Fibroblast of lung (primary cell): ENCODE results near the gene VWA2. TPM values are rescaled to one million over a fixed set of nuclear protein-coding genes. Genes with fewer than 3 reads are reported as not detected.

Source experiments
- DNase-seq, 2 donors: peaks; one replicate each; pipeline versions ENCODE4 v3.0.0 to v3.0.0-alpha.2; 2010; ENCODE audit warnings: low read depth in 2 of 2
- H2AFZ ChIP-seq: 2 replicates; pipeline ENCODE4 v1.5.1; 2012; ENCODE audit warnings: low read length, control low read depth, inconsistent platforms
- H3K27ac ChIP-seq: 2 replicates; pipeline ENCODE4 v1.5.1; 2011; ENCODE audit warnings: low read length, control low read depth; ENCODE audit not compliant: insufficient read depth
- H3K27me3 ChIP-seq: 2 replicates; pipeline ENCODE4 v1.5.1; 2011; ENCODE audit warnings: mild to moderate bottlenecking, low read length; ENCODE audit not compliant: control insufficient read depth, insufficient read depth
- H3K36me3 ChIP-seq: 2 replicates; pipeline ENCODE4 v1.5.1; 2011; ENCODE audit warnings: low read length; ENCODE audit not compliant: control insufficient read depth, insufficient read depth
- H3K4me1 ChIP-seq: 2 replicates; pipeline ENCODE4 v1.5.1; 2011; ENCODE audit warnings: low read length; ENCODE audit not compliant: control insufficient read depth, insufficient read depth; ENCODE audit errors: extremely low read depth
- H3K4me2 ChIP-seq: 2 replicates; pipeline ENCODE4 v1.5.1; 2011; ENCODE audit warnings: low read length, control low read depth; ENCODE audit not compliant: insufficient read depth; ENCODE audit errors: extremely low read depth
- H3K4me3 ChIP-seq, 4 experiments: fragments of 200-600 bp in 1 of 4; sonication (generic) in 1 of 4; replicated peaks in 1 of 4; 2 replicates each; pipeline ENCODE4 v1.5.1; 2011 to 2016; ENCODE audit warnings: low read length in 4 of 4, low read depth in 3 of 4, mild to moderate bottlenecking in 3 of 4, control low read depth in 2 of 4, inconsistent platforms in 1 of 4, mixed read lengths in 1 of 4; ENCODE audit not compliant: insufficient read depth in 1 of 4; ENCODE audit errors: control extremely low read depth in 1 of 4
- H3K79me2 ChIP-seq: 2 replicates; pipeline ENCODE4 v1.5.1; 2012; ENCODE audit warnings: mild to moderate bottlenecking, low read length, inconsistent platforms; ENCODE audit not compliant: control insufficient read depth, insufficient read depth
- H3K9ac ChIP-seq: 2 replicates; pipeline ENCODE4 v1.5.1; 2011; ENCODE audit warnings: mild to moderate bottlenecking, low read length, control low read depth; ENCODE audit not compliant: insufficient read depth
- H3K9me3 ChIP-seq: 2 replicates; pipeline ENCODE4 v1.5.1; 2012; ENCODE audit warnings: low read depth, low read length; ENCODE audit not compliant: control insufficient read depth, insufficient read depth
- H4K20me1 ChIP-seq: 2 replicates; pipeline ENCODE4 v1.5.1; 2011; ENCODE audit warnings: low read length; ENCODE audit not compliant: control insufficient read depth, insufficient read depth; ENCODE audit errors: extremely low read depth
- CTCF ChIP-seq, 2 donors: IDR thresholded peaks in 1 of 2; conservative IDR thresholded peaks in 1 of 2; 1 replicate in 1 of 2; 2 replicates in 1 of 2; pipeline ENCODE4 v1.5.1; 2011 to 2012; ENCODE audit warnings: low read length in 2 of 2, control low read depth in 1 of 2, inconsistent platforms in 1 of 2, low read depth in 1 of 2, mild to moderate bottlenecking in 1 of 2
- EZH2 ChIP-seq: IDR thresholded peaks from 2 replicates; pipeline ENCODE4 v1.5.1; 2012; ENCODE audit warnings: low read length, control low read depth, mild to moderate bottlenecking; ENCODE audit errors: missing control alignments
- polyA plus RNA-seq, 2 donors: library from polyadenylated mRNA; depleted of rRNA in 1 of 2; stranded (reverse) in 1 of 2; unstranded in 1 of 2; fragments of >200 nt; gene quantifications; 2 replicates each; pipeline ENCODE4 v1.2.1, GENCODE V29; 2011 to 2012; ENCODE audit warnings: missing spikeins in 1 of 2
- total RNA-seq: library from RNA; depleted of rRNA; stranded (reverse); fragments of >200 nt; gene quantifications from 2 replicates; pipeline ENCODE4 v1.2.1, GENCODE V29; 2014

The VWA2 gene
- total and polyA plus RNA-seq, 2 donors (not counting 1 experiment from before 2014, with no cell fraction given): 0.11 to 0.17 TPM

DNA sequence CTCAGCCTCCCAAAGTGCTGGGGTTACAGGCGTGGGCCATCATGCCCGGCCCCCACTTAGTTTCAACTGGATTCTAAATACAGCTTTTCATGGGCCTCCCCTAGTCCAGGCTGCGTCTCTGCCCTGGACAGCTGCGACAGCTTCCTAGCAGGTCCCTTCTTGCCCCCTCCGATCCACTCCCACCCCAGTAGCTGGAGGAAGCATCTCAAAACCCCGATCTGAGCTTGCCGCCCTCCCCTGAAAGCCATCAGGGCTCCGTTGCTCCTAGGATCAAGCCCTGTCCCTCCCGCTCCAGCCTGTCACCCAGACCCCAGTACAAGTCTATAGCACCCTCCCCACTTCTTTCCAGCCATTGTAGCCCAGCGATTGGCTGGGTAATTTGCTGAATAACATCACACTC is 64.5 kb downstream of the VWA2 start:
- DNase-seq: no peak
- Histone ChIP-seq H3K9ac (no peak overlapping the region), H3K27me3 (peaks cover 3% of the 10 kb centered on the region), H3K4me2 (no peak overlapping the region), H3K27ac (no peak overlapping the region), H3K4me3 (no peak overlapping the region), H3K4me1 (peaks cover 11% of the 10 kb centered on the region), H2AFZ (peak overlapping the region; percentile 36), H3K79me2 (no peaks in the 10 kb centered on the region), H4K20me1 (no peaks in the 10 kb centered on the region), H3K36me3 (no peaks in the 10 kb centered on the region), H3K9me3 (no peaks in the 10 kb centered on the region)
- TF ChIP-seq EZH2: no peak
- TF ChIP-seq CTCF (conservative IDR thresholded peaks at IDR 0.05 in 1 of 2, IDR thresholded peaks at IDR 0.05 in 1 of 2; ENCODE audit: low read depth in 1 of 2, low read length in 2 of 2): no peak

GRCh38 chr10:114304017-114304570 is 65.0 kb downstream of the VWA2 start:
- Histone ChIP-seq H3K9ac (no peak overlapping the region), H3K27me3 (peaks cover 3% of the 10 kb centered on the region), H3K4me1 (peaks cover 14% of the 10 kb centered on the region), H3K4me3 (peak overlapping the region in 2 of 4 experiments; percentile 43 to 48), H4K20me1 (no peaks in the 10 kb centered on the region), H3K9me3 (no peaks in the 10 kb centered on the region), H3K4me2 (peak overlapping the region; percentile 71), H3K27ac (peak overlapping the region; percentile 31), H3K79me2 (no peaks in the 10 kb centered on the region), H2AFZ (peak overlapping the region; percentile 36), H3K36me3 (no peaks in the 10 kb centered on the region)
- TF ChIP-seq EZH2 (no peak), CTCF (conservative IDR thresholded peaks at IDR 0.05 in 1 of 2, IDR thresholded peaks at IDR 0.05 in 1 of 2; ENCODE audit: low read depth in 1 of 2, low read length in 2 of 2) (peak; percentile 78 to 90)
- peak; percentile 91 to 94 for DNase-seq

- Histone ChIP-seq H3K9me3 (no peaks in the 10 kb centered on the region), H3K4me3 (peak overlapping the region; percentile 0 to 48 (median 24)), H3K27me3 (peaks cover 3% of the 10 kb centered on the region), H3K9ac (peak overlapping the region; percentile 41), H3K36me3 (no peaks in the 10 kb centered on the region), H3K27ac (peak overlapping the region; percentile 31), H2AFZ (no peak overlapping the region), H4K20me1 (no peaks in the 10 kb centered on the region), H3K4me2 (peak overlapping the region; percentile 71), H3K4me1 (peaks cover 17% of the 10 kb centered on the region), H3K79me2 (no peaks in the 10 kb centered on the region)
- no peak for DNase-seq
- peak; percentile 53 to 62 for TF ChIP-seq CTCF (conservative IDR thresholded peaks at IDR 0.05 in 1 of 2, IDR thresholded peaks at IDR 0.05 in 1 of 2; ENCODE audit: low read depth in 1 of 2, low read length in 2 of 2)
- TF ChIP-seq EZH2: no peak
Observed at GRCh38 chr10:114304571-114305421, 65.7 kb downstream of the VWA2 start.
